HG03432 (cell line): ENCODE results near the gene ACR.
"Not testable (repeated sequence)": the region's sequence is repeated elsewhere in the genome, so short reads cannot be mapped to it uniquely, and the experiment has no call there.

Experiments
- ATAC-seq: cut with Tn5 transposase; IDR thresholded peaks from one replicate; pipeline ENCODE4 v1.9.1; 2021; ENCODE audit warnings: mild to moderate bottlenecking, moderate library complexity; ENCODE audit not compliant: unreplicated experiment

The ACR gene

DNA sequence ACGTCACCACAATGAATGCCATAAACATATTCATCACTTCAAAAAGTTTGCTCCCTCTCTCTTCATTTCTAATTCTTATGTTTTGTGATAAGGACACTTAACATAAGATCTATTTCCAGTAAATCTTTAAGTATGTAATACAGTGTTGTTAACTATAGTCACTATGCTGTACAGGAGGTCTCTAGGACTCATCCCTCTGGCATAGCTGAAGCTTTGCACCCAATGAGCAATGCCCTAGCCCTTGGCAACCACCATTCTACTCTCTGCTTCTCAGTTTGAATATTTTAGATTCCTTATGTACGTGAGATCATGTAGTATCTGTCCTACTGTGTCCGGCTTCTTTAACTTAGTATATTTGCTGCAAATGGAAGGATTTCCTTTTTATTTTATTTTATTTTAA, 26.3 kb downstream of the ACR start:
- ATAC-seq, result not testable (repeated sequence)

GRCh38 chr22:50775132-50775531, 37.1 kb downstream of the ACR start:
- ATAC-seq, result not testable (repeated sequence)

- not testable (repeated sequence) for ATAC-seq
Measured at GRCh38 chr22:50777631-50778030, 39.6 kb downstream of the ACR start.

GRCh38 chr22:50780244-50780643, 42.2 kb downstream of the ACR start:
- not testable (repeated sequence) for ATAC-seq

GRCh38 chr22:50782253-50782652, 44.2 kb downstream of the ACR start:
- ATAC-seq, result not testable (repeated sequence)

DNA sequence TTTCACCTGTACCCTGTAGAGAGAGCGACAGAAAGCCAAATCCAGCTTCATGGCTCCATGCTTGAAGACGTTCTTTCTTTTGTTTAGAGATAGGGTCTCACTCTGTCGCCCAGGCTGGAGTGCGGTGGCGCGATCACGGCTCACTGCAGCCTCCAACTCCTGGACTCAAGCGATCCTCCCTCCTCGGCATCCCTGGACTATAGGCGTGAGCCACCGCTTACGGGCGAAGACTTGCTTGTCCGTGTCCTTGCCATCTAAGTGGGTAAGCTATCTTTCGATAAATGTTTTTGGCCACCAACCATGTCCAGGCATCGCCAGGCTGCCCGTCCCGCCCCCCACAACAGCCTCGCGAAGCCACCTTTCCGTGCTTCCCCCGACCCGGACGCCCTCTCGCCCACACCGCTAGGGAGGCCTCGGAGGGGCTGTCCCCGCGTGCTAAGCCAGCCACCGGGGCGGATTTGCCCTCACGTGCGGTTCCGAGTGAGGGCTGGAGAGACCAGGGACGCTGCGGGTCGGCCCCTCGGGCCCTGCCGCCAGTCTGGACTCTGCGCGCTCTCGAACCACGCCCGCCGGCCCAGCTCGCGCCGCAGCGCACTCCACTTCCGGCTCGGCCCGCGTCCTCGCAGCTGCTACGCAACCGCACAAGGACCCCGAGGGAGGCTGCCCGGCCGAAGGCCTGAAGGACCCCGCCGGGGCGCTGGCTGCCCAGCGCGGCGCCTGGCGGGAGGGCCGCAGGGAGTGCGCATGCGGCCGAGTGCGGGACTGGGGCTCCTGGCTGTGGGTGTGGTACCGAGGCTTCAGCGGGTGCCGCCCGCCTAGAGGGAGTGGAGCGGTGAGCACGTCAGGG, 45.3 kb downstream of the ACR start, which contains the start of gene RABL2B:
Gene RABL2B (minus strand): TSS at position 604 of the 847 bp plus-strand sequence. CDS start 1,342 bp downstream, outside the sequence.
- peak; percentile 96 for ATAC-seq

DNA sequence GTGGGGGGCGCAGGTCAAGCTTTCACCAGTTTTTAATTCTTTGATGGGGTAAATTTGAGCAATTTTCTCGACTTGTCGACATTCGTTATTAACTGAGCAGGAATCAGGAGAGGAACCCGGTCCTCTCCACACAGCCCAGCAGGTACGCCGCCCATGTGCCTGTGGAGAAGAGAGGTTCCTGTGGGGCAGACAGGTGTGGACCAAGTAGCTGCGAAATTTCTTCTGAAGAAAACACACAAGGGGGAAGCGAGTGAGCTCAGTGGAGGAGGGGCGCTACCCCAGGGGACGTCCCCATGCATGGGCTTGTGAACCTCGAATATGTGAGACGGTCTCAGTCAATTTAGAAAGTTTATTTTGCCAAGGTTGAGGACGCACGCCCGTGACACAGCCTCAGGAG, 45.9 kb downstream of the ACR start:
- peak; percentile 14 for ATAC-seq

DNA sequence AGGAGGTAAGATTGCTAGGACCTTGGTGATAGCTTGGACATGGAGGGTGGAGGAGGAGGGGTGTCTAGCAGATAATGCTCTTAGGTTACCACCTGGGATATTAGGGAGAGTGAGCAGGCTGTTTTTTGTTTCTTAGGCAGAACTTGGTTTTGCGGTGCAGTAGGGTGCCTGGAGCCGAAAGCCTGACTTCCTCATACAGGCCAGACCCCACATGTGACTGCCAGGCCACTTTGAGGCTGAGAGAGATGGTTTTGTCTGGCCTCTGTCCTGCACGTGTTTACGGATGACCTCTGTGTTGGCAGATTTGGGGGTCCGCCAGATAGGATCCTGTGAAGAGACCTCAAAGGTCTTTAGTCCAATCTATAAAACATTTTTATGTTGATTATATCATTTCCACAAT, 47.3 kb downstream of the ACR start:
- ATAC-seq, result not testable (repeated sequence)

- ATAC-seq, result not testable (repeated sequence)
Measured at GRCh38 chr22:50786936-50787335, 48.9 kb downstream of the ACR start.
